HG02798 (cell line): ENCODE measurements around the gene KRTAP10-2.

Experiments used
- ATAC-seq: cut with Tn5 transposase; IDR thresholded peaks from one replicate; pipeline ENCODE4 v1.9.1; 2021; ENCODE audit warnings: mild to moderate bottlenecking; ENCODE audit not compliant: unreplicated experiment, poor library complexity

KRTAP10-2 gene

GRCh38 chr21:44527983-44528633 is 23.2 kb downstream of the KRTAP10-2 start:
- ATAC-seq: no peak

GRCh38 chr21:44527156-44527982 is 23.9 kb downstream of the KRTAP10-2 start:
- ATAC-seq: no peak

- ATAC-seq: no peak
These were observed 25.0 kb downstream of the KRTAP10-2 start for GRCh38 chr21:44526096-44526997.

- no peak for ATAC-seq
These were observed 25.8 kb downstream of the KRTAP10-2 start for GRCh38 chr21:44525391-44526095.

GRCh38 chr21:44524414-44525371 is 26.6 kb downstream of the KRTAP10-2 start:
- no peak for ATAC-seq

- no peak for ATAC-seq
These were observed 27.5 kb downstream of the KRTAP10-2 start for GRCh38 chr21:44523567-44524413.

GRCh38 chr21:44522753-44523204 is 28.5 kb downstream of the KRTAP10-2 start:
- no peak for ATAC-seq

- no peak for ATAC-seq
These were observed 29.2 kb downstream of the KRTAP10-2 start for GRCh38 chr21:44521928-44522752.

- no peak for ATAC-seq
These were observed 29.9 kb downstream of the KRTAP10-2 start for GRCh38 chr21:44521301-44521927.

GRCh38 chr21:44520326-44521300 is 30.7 kb downstream of the KRTAP10-2 start:
- no peak for ATAC-seq

GRCh38 chr21:44519346-44520325 is 31.7 kb downstream of the KRTAP10-2 start:
- no peak for ATAC-seq

- no peak for ATAC-seq
These were observed 32.6 kb downstream of the KRTAP10-2 start for GRCh38 chr21:44518686-44519085.

- peak; percentile 48 for ATAC-seq
These were observed 34.0 kb downstream of the KRTAP10-2 start for GRCh38 chr21:44517175-44517899.

- ATAC-seq: no peak
These were observed 34.5 kb downstream of the KRTAP10-2 start for GRCh38 chr21:44516828-44517174.
